KMS-11 (cell line): ENCODE data around the gene NUP50.

Experiments
- H2AFZ ChIP-seq: fragments of 200-600 bp; sonication (generic); 2 replicates; pipeline ENCODE4 v1.6.1; 2016; ENCODE audit warnings: antibody characterized with exemption, mixed run types, low read depth
- H3K27ac ChIP-seq: fragments of 200-600 bp; sonication (generic); 2 replicates; pipeline ENCODE4 v1.6.1; 2016; ENCODE audit warnings: mild to moderate bottlenecking, mixed run types
- H3K27me3 ChIP-seq: fragments of 200-600 bp; sonication (generic); 2 replicates; pipeline ENCODE4 v1.6.1; 2017; ENCODE audit warnings: mild to moderate bottlenecking, low read depth, mixed run types, moderate library complexity; ENCODE audit not compliant: insufficient read depth
- H3K36me3 ChIP-seq: fragments of 200-600 bp; sonication (generic); 2 replicates; pipeline ENCODE4 v1.6.1; 2017; ENCODE audit warnings: mild to moderate bottlenecking, mixed run types; ENCODE audit not compliant: insufficient read depth
- H3K4me1 ChIP-seq: fragments of 200-600 bp; sonication (generic); 2 replicates; pipeline ENCODE4 v1.6.1; 2016; ENCODE audit warnings: mild to moderate bottlenecking, low read depth, mixed run types; ENCODE audit not compliant: poor library complexity, severe bottlenecking
- H3K4me2 ChIP-seq: fragments of 200-600 bp; sonication (generic); 2 replicates; pipeline ENCODE4 v1.7.0; 2016; ENCODE audit warnings: mild to moderate bottlenecking, mixed run types
- H3K4me3 ChIP-seq: fragments of 200-600 bp; sonication (generic); IDR thresholded peaks from 2 replicates; pipeline ENCODE4 v1.6.1; 2017; ENCODE audit warnings: low read depth, low read length, mixed read lengths; ENCODE audit not compliant: insufficient read depth
- H3K79me2 ChIP-seq: fragments of 200-600 bp; sonication (generic); 2 replicates; pipeline ENCODE4 v1.6.1; 2016; ENCODE audit warnings: low read depth, mixed run types; ENCODE audit not compliant: insufficient read depth
- H3K9ac ChIP-seq: fragments of 200-600 bp; sonication (generic); 2 replicates; pipeline ENCODE4 v1.6.1; 2016; ENCODE audit warnings: mild to moderate bottlenecking, mixed run types
- H4K20me1 ChIP-seq: fragments of 200-600 bp; sonication (generic); 2 replicates; pipeline ENCODE4 v1.6.1; 2016; ENCODE audit warnings: mild to moderate bottlenecking, mixed run types; ENCODE audit not compliant: insufficient read depth
- CTCF ChIP-seq: fragments of 200-600 bp; sonication (generic); conservative IDR thresholded peaks from 2 replicates; pipeline ENCODE4 v1.6.1; 2017; ENCODE audit warnings: low read depth, mild to moderate bottlenecking, antibody characterized with exemption, low read length, moderate library complexity, mixed read lengths

Gene NUP50

GRCh38 chr22:45196926-45197605 lies 33.3 kb downstream of the NUP50 start:
- Histone ChIP-seq H3K27ac (no peak overlapping the region), H3K36me3 (no peaks in the 10 kb centered on the region), H3K4me3 (no peak overlapping the region), H3K4me1 (no peaks in the 10 kb centered on the region), H2AFZ (no peak overlapping the region), H3K9ac (no peak overlapping the region), H3K27me3 (no peaks in the 10 kb centered on the region), H3K4me2 (no peak overlapping the region), H3K79me2 (no peaks in the 10 kb centered on the region), H4K20me1 (no peaks in the 10 kb centered on the region)
- no peak for TF ChIP-seq CTCF

- H3K36me3 ChIP-seq: no peaks in the 10 kb centered on the region
- no peak for TF ChIP-seq CTCF
- no peak overlapping the region for H3K27ac ChIP-seq
- H3K4me2 ChIP-seq: no peak overlapping the region
- H3K9ac ChIP-seq: no peak overlapping the region
- no peak overlapping the region for H2AFZ ChIP-seq
- no peak overlapping the region for H3K4me3 ChIP-seq
- no peaks in the 10 kb centered on the region for H3K27me3 ChIP-seq
- no peaks in the 10 kb centered on the region for H3K4me1 ChIP-seq
- H4K20me1 ChIP-seq: no peaks in the 10 kb centered on the region
- H3K79me2 ChIP-seq: no peaks in the 10 kb centered on the region
These were observed 34.1 kb downstream of the NUP50 start for GRCh38 chr22:45197606-45198462.

- no peak overlapping the region for H3K4me3 ChIP-seq
- H3K27ac ChIP-seq: no peak overlapping the region
- no peaks in the 10 kb centered on the region for H3K36me3 ChIP-seq
- no peak for TF ChIP-seq CTCF
- H3K4me2 ChIP-seq: no peak overlapping the region
- no peaks in the 10 kb centered on the region for H3K79me2 ChIP-seq
- no peaks in the 10 kb centered on the region for H3K4me1 ChIP-seq
- no peaks in the 10 kb centered on the region for H4K20me1 ChIP-seq
- no peak overlapping the region for H2AFZ ChIP-seq
- no peaks in the 10 kb centered on the region for H3K27me3 ChIP-seq
- no peak overlapping the region for H3K9ac ChIP-seq
These were observed 34.7 kb downstream of the NUP50 start for GRCh38 chr22:45198463-45198795.

- no peaks in the 10 kb centered on the region for H3K27me3 ChIP-seq
- TF ChIP-seq CTCF: no peak
- H3K27ac ChIP-seq: no peak overlapping the region
- no peak overlapping the region for H3K4me3 ChIP-seq
- no peaks in the 10 kb centered on the region for H3K4me1 ChIP-seq
- no peaks in the 10 kb centered on the region for H3K79me2 ChIP-seq
- no peak overlapping the region for H3K9ac ChIP-seq
- H2AFZ ChIP-seq: no peak overlapping the region
- H3K4me2 ChIP-seq: no peak overlapping the region
- H4K20me1 ChIP-seq: no peaks in the 10 kb centered on the region
- H3K36me3 ChIP-seq: no peaks in the 10 kb centered on the region
These were observed 36.0 kb downstream of the NUP50 start for GRCh38 chr22:45199723-45200122.
